Adrenal gland (tissue), 12 donors: ENCODE measurements around the gene CALML6. TPM values are rescaled to one million over a fixed set of nuclear protein-coding genes. Genes with fewer than 3 reads are reported as not detected.

Experiments
- DNase-seq, 7 donors: peaks; one replicate each; pipeline ENCODE4 v3.0.0-alpha.2; 2019 to 2020
- H3K27ac ChIP-seq, 5 donors: fragments of 200-600 bp; sonication (generic) in 4 of 5; 1 replicate in 3 of 5; 2 replicates in 2 of 5; pipeline versions ENCODE4 v1.5.1 to v1.8.0; 2016 to 2020; ENCODE audit warnings: mild to moderate bottlenecking in 1 of 5
- H3K27me3 ChIP-seq: fragments of 200-600 bp; 2 replicates; pipeline ENCODE4 v1.8.0; 2021
- H3K36me3 ChIP-seq, 2 donors: fragments of 200-600 bp; replicated peaks in 1 of 2; 1 replicate in 1 of 2; 2 replicates in 1 of 2; pipeline versions ENCODE4 v1.5.1 to v1.8.0; 2018 to 2022
- H3K4me1 ChIP-seq, 2 donors: fragments of 200-600 bp; replicated peaks in 1 of 2; 1 replicate in 1 of 2; 2 replicates in 1 of 2; pipeline versions ENCODE4 v1.5.1 to v1.8.0; 2018 to 2021
- H3K4me3 ChIP-seq, 4 donors: fragments of 200-600 bp; sonication (generic) in 3 of 4; one replicate each; pipeline ENCODE4 v1.5.1; 2016 to 2018
- H3K9me3 ChIP-seq, 3 donors: fragments of 200-600 bp; sonication (generic) in 1 of 3; replicated peaks in 1 of 3; 1 replicate in 2 of 3; 2 replicates in 1 of 3; pipeline versions ENCODE4 v1.5.1 to v1.8.0; 2016 to 2021
- POLR2A ChIP-seq, 2 donors: fragments of 450-650 bp; IDR thresholded peaks; one replicate each; pipeline ENCODE4 v1.6.1; 2017; ENCODE audit warnings: antibody characterized with exemption in 2 of 2, mild to moderate bottlenecking in 2 of 2, moderate library complexity in 1 of 2
- WGBS, 4 donors: extraction: QIAGEN DNeasy Blood & Tissue Kit in 2 of 4; methylation state at CpG; one replicate each; pipeline versions ENCODE4 v1.1.5 to v1.1.7; 2013 to 2017; 5-methylcytosine and 5-hydroxymethylcytosine counted together
- intact Hi-C, 2 donors: fragments of 100-400 bp; cut with DNase I; formaldehyde crosslinking; loops; one replicate each; pipeline versions ENCODE4 v1.14.1 to v1.15.0; 2022 to 2023
- polyA plus RNA-seq, 3 donors: library from polyadenylated mRNA; stranded (reverse); fragments of 200-250 nt in 2 of 3; fragments of 350-450 nt in 1 of 3; fragmentation: Illumina TruSeq in 1 of 3; extraction: RNeasy Lipid Tissue Mini Kit (QIAGEN cat#74804) in 1 of 3; gene quantifications; one replicate each; pipeline ENCODE4 v1.2.3, GENCODE V29; 2013 to 2014
- total RNA-seq, 9 donors: library from RNA; depleted of rRNA in 4 of 9; stranded (reverse); fragments of >200 nt in 4 of 9; fragments of 120-200 nt in 1 of 9; fragmentation: NEBNext Ultra II Directional in 1 of 9; extraction: Animal tissue kit (Norgen Biotek cat#: 25700) in 1 of 9; gene quantifications; one replicate each; pipeline versions ENCODE4 v1.1.0 to v1.2.4, GENCODE V29; 2013 to 2023
- TF ChIP-seq, protein P1 (sequence below), 6 experiments: fragments of 450-650 bp in 4 of 6; fragments of 200-600 bp in 2 of 6; sonication (generic) in 1 of 6; IDR thresholded peaks; 1 replicate in 5 of 6; 2 replicates in 1 of 6; pipeline versions ENCODE4 v1.5.1 to v1.8.0; 2016 to 2021; ENCODE audit warnings: antibody characterized with exemption in 6 of 6, mild to moderate bottlenecking in 2 of 6, moderate library complexity in 1 of 6
- donor health status: healthy with polysubstance abuse.
- donor health status: Bipolar disorder and iron deficiency.
- donor health status: DM: yes; HTN: yes; CAD: no.
- donor health status: DM: no; HTN: no; CAD: no.
- donor health status: DM: no; HTN: no; CAD: no.
- donor health status: DM: yes; HTN: yes; CAD: no.

CALML6 gene
- total and polyA plus RNA-seq, 12 donors = 0.17 to 4.7 (median 0.48) TPM; not detected in 6

DNA sequence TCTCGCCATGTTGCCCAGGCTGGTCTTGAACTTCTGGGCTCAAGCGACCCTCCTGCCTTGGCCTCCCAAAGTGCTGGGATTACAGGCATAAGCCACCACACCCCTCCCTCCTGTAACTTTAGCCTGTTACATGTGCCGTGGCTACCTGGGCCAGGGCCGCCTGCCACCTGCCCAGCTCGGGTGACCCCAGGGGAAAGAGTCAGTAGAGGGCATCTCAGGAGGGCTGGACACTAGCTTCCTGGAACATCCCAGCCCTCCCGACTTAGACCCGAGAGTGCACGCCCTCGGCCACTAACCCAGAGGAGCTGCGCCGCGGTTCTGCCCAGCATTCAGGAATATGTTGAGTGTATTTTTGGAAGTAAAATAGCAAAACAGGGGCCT lies 44.4 kb downstream of the CALML6 start:
- H3K9me3 ChIP-seq = no peaks in the 10 kb centered on the region
- peaks cover 0 to 8% of the 10 kb centered on the region in 2 donors for H3K4me1 ChIP-seq
- no peaks in the 10 kb centered on the region for H3K36me3 ChIP-seq
- TF ChIP-seq POLR2A (IDR thresholded peaks at IDR 0.05) = no peak
- no peak overlapping the region for H3K27ac ChIP-seq
- no peaks in the 10 kb centered on the region for H3K27me3 ChIP-seq
- WGBS, 4 donors = 73 to 81% (median 75%) methylated on average over 6 to 12 of the region's 12 CpGs
- H3K4me3 ChIP-seq = peak overlapping the region in 1 of 4 donors; percentile 31
- intact Hi-C loops = loop anchor here (5.0 kb wide), 2 partner anchors 83 to 88 kb away; no protein-coding TSS in a partner anchor
- no peak for DNase-seq

GRCh38 chr1:1959840-1960479 lies 44.9 kb downstream of the CALML6 start:
- Histone ChIP-seq H3K36me3 (no peaks in the 10 kb centered on the region), H3K4me1 (peaks cover 0 to 8% of the 10 kb centered on the region in 2 donors), H3K27ac (no peak overlapping the region), H3K27me3 (no peaks in the 10 kb centered on the region), H3K9me3 (no peaks in the 10 kb centered on the region), H3K4me3 (peak overlapping the region in 1 of 4 donors; percentile 31)
- WGBS, 4 donors = 2 to 19% (median 5%) methylated on average over 8 to 23 of the region's 23 CpGs
- intact Hi-C loops = loop anchor here (5.0 kb wide), 2 partner anchors 82 to 87 kb away; no protein-coding TSS in a partner anchor
- DNase-seq = peak; percentile 90 to 94 (median 91)
- TF ChIP-seq, protein P1, sequence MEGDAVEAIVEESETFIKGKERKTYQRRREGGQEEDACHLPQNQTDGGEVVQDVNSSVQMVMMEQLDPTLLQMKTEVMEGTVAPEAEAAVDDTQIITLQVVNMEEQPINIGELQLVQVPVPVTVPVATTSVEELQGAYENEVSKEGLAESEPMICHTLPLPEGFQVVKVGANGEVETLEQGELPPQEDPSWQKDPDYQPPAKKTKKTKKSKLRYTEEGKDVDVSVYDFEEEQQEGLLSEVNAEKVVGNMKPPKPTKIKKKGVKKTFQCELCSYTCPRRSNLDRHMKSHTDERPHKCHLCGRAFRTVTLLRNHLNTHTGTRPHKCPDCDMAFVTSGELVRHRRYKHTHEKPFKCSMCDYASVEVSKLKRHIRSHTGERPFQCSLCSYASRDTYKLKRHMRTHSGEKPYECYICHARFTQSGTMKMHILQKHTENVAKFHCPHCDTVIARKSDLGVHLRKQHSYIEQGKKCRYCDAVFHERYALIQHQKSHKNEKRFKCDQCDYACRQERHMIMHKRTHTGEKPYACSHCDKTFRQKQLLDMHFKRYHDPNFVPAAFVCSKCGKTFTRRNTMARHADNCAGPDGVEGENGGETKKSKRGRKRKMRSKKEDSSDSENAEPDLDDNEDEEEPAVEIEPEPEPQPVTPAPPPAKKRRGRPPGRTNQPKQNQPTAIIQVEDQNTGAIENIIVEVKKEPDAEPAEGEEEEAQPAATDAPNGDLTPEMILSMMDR (IDR thresholded peaks at IDR 0.05) = peak; percentile 86 to 97 (median 94)
- TF ChIP-seq POLR2A (IDR thresholded peaks at IDR 0.05) = peak in 1 of 2 donors; percentile 12

DNA sequence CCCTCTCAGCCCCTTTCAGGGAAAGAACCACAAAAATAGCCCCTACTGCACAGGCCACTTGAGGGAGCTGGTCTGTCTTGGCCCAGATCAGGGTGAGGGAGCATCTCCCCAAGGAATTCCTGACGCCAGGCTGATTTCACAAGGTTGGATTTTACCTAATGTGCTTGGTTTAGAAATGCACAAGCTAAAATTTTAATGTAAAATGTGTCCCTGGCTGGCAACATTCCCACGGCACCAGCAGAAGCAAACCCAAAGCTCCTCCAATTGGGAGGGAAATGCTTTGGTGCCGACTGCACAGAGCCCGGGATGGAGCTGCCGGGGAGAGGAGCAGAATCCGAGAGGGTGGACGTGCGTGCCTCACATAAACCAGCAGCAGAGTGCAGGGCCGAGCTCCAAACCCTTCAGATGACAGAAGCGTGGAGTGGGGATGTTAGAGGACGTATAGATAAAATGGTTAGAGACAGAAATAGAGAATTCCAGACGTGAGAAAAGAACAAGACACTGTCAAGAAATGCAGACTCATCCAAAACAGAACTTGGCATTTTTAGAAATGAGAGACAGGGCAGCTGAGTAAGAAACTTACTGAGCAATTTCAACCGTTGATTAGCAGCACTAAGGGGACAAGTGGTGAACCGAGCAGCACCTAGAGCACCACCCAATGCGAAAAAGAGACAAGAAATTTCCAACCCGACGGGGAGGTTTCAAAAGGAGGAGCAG lies 45.6 kb downstream of the CALML6 start:
- intact Hi-C loops = no loop called here
- H3K27ac ChIP-seq = no peak overlapping the region
- H3K4me3 ChIP-seq = no peak overlapping the region
- H3K9me3 ChIP-seq = no peaks in the 10 kb centered on the region
- 56 to 64% (median 63%) methylated on average over 17 of the region's 17 CpGs for WGBS, 4 donors
- DNase-seq = no peak
- H3K4me1 ChIP-seq = peaks cover 0 to 8% of the 10 kb centered on the region in 2 donors
- H3K36me3 ChIP-seq = no peaks in the 10 kb centered on the region
- TF ChIP-seq, protein P1 (IDR thresholded peaks at IDR 0.05) = no peak
- no peak for TF ChIP-seq POLR2A (IDR thresholded peaks at IDR 0.05)
- no peaks in the 10 kb centered on the region for H3K27me3 ChIP-seq

DNA sequence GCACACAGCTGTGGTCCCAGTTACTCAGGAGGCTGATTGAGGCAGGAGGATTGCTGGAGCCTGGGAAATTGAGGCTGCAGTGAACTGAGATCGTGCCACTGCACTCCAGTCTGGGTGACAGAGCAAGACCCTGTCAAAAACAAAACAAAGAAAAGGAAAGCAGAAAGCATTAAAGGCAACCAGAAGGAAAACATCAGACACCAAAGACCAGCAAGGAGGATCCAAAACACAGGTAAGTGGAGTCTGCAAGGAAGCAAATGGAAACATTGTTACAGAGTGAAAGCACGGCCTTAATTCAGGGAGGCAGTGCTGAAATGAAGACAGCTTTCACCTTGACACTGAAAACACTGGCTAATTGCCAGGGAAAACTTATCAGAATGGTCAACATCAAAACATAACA lies 47.7 kb downstream of the CALML6 start:
- intact Hi-C loops = no loop called here
- WGBS, 4 donors = 65 to 75% (median 72%) methylated on average over 2 of the region's 2 CpGs
- H3K4me3 ChIP-seq = no peak overlapping the region
- H3K27me3 ChIP-seq = no peaks in the 10 kb centered on the region
- no peaks in the 10 kb centered on the region for H3K9me3 ChIP-seq
- no peaks in the 10 kb centered on the region for H3K36me3 ChIP-seq
- TF ChIP-seq POLR2A (IDR thresholded peaks at IDR 0.05) = no peak
- TF ChIP-seq, protein P1 (IDR thresholded peaks at IDR 0.05) = no peak
- DNase-seq = no peak
- H3K27ac ChIP-seq = no peak overlapping the region
- peaks cover 0 to 8% of the 10 kb centered on the region in 2 donors for H3K4me1 ChIP-seq
